Measurements from ENCODE around the gene PODXL2. TPM values are rescaled to one million over a fixed set of nuclear protein-coding genes. Genes with fewer than 3 reads are reported as not detected.
"Not testable (repeated sequence)": the region's sequence is repeated elsewhere in the genome, so short reads cannot be mapped to it uniquely, and the experiment has no call there.

The PODXL2 gene
- total RNA-seq, 1 donor from 2014 or later: 9.8 TPM

GRCh38 chr3:127674101-127674721, 45.2 kb downstream of the PODXL2 start:
- Mint-ChIP-seq H3K4me1 (peaks cover 18% of the 10 kb centered on the region), H3K36me3 (ENCODE audit: low read depth) (peaks cover 3% of the 10 kb centered on the region), H3K27ac (peak overlapping the region; percentile 71), H3K9me3 (no peaks in the 10 kb centered on the region), H3K4me3 (peak overlapping the region; percentile 89), H3K27me3 (no peaks in the 10 kb centered on the region)
- peak; percentile 56 for DNase-seq
- intact Hi-C loops (cut with micrococcal nuclease): no loop called here

GRCh38 chr3:127674790-127675189, 45.8 kb downstream of the PODXL2 start:
- Mint-ChIP-seq H3K27ac (no peak overlapping the region), H3K4me1 (peaks cover 18% of the 10 kb centered on the region), H3K36me3 (ENCODE audit: low read depth) (peaks cover 3% of the 10 kb centered on the region), H3K9me3 (no peaks in the 10 kb centered on the region), H3K27me3 (no peaks in the 10 kb centered on the region), H3K4me3 (peak overlapping the region; percentile 52)
- intact Hi-C loops (cut with micrococcal nuclease): no loop called here
- no peak for DNase-seq

- Mint-ChIP-seq H3K27ac (peak overlapping the region; percentile 32), H3K27me3 (no peaks in the 10 kb centered on the region), H3K9me3 (no peaks in the 10 kb centered on the region), H3K4me1 (peaks cover 18% of the 10 kb centered on the region), H3K36me3 (ENCODE audit: low read depth) (peaks cover 3% of the 10 kb centered on the region), H3K4me3 (no peak overlapping the region)
- intact Hi-C loops (cut with micrococcal nuclease): no loop called here
- DNase-seq: no peak
Observed at GRCh38 chr3:127675651-127676391, 46.8 kb downstream of the PODXL2 start.

GRCh38 chr3:127676456-127676855, 47.5 kb downstream of the PODXL2 start:
- DNase-seq: no peak
- Mint-ChIP-seq H3K36me3 (ENCODE audit: low read depth) (peaks cover 2% of the 10 kb centered on the region), H3K27ac (no peak overlapping the region), H3K4me1 (peaks cover 15% of the 10 kb centered on the region), H3K9me3 (no peaks in the 10 kb centered on the region), H3K4me3 (no peak overlapping the region), H3K27me3 (no peaks in the 10 kb centered on the region)
- intact Hi-C loops (cut with micrococcal nuclease): no loop called here

GRCh38 chr3:127676921-127677351, 48.0 kb downstream of the PODXL2 start:
- Mint-ChIP-seq H3K4me1 (peaks cover 12% of the 10 kb centered on the region), H3K36me3 (ENCODE audit: low read depth) (peaks cover 2% of the 10 kb centered on the region), H3K4me3 (no peak overlapping the region), H3K9me3 (no peaks in the 10 kb centered on the region), H3K27ac (no peak overlapping the region), H3K27me3 (no peaks in the 10 kb centered on the region)
- intact Hi-C loops (cut with micrococcal nuclease): no loop called here
- DNase-seq: no peak

DNA sequence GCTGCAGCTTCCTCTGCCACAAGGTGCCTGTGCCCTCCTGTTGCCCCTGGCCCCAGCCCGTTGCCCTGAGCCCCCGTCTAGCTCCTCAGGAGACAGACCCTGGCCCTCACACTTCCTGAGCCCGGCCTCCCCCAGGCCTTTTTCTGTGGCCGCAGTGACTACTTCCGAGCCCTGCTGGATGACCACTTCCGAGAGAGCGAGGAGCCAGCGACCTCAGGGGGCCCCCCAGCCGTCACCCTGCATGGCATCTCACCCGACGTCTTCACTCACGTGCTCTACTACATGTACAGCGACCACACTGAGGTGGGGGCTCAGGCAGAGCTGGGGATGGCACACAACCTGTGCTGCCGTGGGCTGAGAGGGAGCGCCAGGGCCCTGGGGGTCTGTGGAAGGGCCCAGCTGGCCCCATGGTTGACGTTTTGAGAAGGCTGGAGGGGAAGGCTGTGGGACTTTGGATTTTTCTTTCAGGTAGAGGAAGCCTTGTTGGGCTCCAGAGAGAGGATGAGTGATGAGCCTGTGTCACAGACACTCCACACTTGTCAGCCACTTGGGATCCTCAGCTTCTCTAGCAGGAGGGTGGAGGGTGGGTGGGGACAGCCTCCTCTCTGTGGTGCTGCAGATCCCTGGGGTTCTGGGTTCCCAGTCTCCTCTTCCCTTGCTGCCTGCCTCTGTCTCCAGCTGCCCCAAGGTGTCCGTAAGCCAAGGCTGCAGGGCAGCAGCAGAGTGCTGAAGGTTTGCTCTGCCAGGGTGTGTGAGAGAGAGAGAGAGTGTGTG, 48.7 kb downstream of the PODXL2 start:
- DNase-seq: no peak
- Mint-ChIP-seq H3K36me3 (ENCODE audit: low read depth) (peaks cover 2% of the 10 kb centered on the region), H3K4me3 (no peak overlapping the region), H3K9me3 (no peaks in the 10 kb centered on the region), H3K27ac (no peak overlapping the region), H3K27me3 (no peaks in the 10 kb centered on the region), H3K4me1 (peaks cover 12% of the 10 kb centered on the region)
- intact Hi-C loops (cut with micrococcal nuclease): no loop called here

DNA sequence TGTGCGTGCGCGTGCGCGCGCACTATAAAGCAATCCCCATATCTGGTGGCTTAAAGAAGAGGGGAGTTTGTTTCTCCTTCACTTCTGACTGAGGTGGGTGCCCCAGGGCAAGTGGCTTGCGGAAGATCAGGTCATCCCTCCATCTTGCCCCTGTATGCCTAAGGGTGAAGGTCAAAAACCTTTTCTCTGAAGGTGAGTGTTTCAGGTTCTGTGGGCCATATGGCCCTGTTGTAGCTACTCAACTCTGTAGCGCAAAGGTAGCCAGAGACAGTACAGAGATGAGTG, 49.3 kb downstream of the PODXL2 start:
- intact Hi-C loops (cut with micrococcal nuclease): no loop called here

GRCh38 chr3:127678611-127679533, 49.9 kb downstream of the PODXL2 start:
- intact Hi-C loops (cut with micrococcal nuclease): no loop called here

More for the DNA sequence above, 49.3 kb downstream of the PODXL2 start:
- H3K9me3 Mint-ChIP-seq: no peaks in the 10 kb centered on the region
- H3K4me3 Mint-ChIP-seq: no peak overlapping the region
- DNase-seq: no peak
- peaks cover 2% of the 10 kb centered on the region for H3K36me3 Mint-ChIP-seq (ENCODE audit: low read depth)
- H3K4me1 Mint-ChIP-seq: peaks cover 12% of the 10 kb centered on the region
- H3K27me3 Mint-ChIP-seq: no peaks in the 10 kb centered on the region
- H3K27ac Mint-ChIP-seq: no peak overlapping the region

GRCh38 chr3:127679534-127680145, 50.7 kb downstream of the PODXL2 start:
- Mint-ChIP-seq H3K4me1 (peaks cover 7% of the 10 kb centered on the region), H3K27ac (no peak overlapping the region), H3K4me3 (no peak overlapping the region), H3K9me3 (no peaks in the 10 kb centered on the region), H3K27me3 (peaks cover 2% of the 10 kb centered on the region), H3K36me3 (ENCODE audit: low read depth) (peaks cover 2% of the 10 kb centered on the region)
- DNase-seq: no peak
- intact Hi-C loops (cut with micrococcal nuclease): no loop called here

More at GRCh38 chr3:127678611-127679533, 49.9 kb downstream of the PODXL2 start:
- no peak for DNase-seq
- no peak overlapping the region for H3K27ac Mint-ChIP-seq
- H3K4me3 Mint-ChIP-seq: no peak overlapping the region
- H3K36me3 Mint-ChIP-seq (ENCODE audit: low read depth): peaks cover 2% of the 10 kb centered on the region
- H3K4me1 Mint-ChIP-seq: peaks cover 12% of the 10 kb centered on the region
- peaks cover 2% of the 10 kb centered on the region for H3K27me3 Mint-ChIP-seq
- no peaks in the 10 kb centered on the region for H3K9me3 Mint-ChIP-seq

DNA sequence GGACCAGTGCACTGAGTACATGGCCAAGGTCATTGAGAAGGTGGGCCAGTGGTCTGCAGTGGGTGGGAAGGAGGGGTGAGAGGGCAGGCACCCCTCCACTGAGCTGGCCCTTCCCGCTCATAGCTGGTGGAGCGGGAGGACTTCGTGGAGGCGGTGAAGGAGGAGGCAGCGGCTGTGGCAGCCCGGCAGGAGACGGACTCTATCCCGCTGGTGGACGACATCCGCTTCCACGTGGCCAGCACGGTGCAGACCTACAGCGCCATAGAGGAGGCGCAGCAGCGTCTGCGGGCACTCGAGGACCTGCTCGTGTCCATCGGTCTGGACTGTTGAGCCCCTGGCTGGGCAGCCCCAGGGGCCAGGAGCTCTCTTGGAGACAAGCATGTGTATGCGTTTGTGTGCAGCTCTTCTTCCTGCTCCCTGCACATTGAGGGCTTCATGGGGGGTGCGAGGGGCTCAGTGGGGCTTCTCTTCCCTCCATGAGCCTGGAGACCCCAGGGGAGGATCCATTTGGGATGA, 51.2 kb downstream of the PODXL2 start:
- intact Hi-C loops (cut with micrococcal nuclease): no loop called here
- Mint-ChIP-seq H3K27me3 (peaks cover 2% of the 10 kb centered on the region), H3K4me1 (peaks cover 6% of the 10 kb centered on the region), H3K36me3 (ENCODE audit: low read depth) (peaks cover 2% of the 10 kb centered on the region), H3K27ac (no peak overlapping the region), H3K9me3 (no peaks in the 10 kb centered on the region), H3K4me3 (no peak overlapping the region)
- DNase-seq: no peak

DNA sequence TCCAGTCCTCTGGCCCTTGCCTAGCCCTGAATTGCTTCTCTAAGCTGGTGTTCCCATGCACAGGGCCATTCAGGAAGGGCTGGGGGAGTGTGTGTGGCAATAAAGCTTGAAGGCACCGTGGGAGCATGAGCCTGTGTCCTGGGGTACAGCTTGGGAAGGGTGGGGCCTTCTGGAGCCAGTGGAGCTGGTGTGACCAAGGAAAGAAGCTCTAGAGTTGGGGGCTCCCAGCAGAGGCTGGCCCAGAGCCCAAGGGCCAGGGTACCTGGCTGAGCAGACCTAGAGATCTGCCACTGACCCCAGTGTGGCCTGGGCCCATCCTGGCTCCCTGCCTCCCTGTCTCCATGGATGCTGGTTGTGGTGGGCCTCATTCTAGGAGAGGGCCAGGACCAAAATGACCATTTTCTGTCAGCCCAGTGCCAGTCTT, 51.8 kb downstream of the PODXL2 start:
- H3K27ac Mint-ChIP-seq: no peak overlapping the region
- peaks cover 2% of the 10 kb centered on the region for H3K36me3 Mint-ChIP-seq (ENCODE audit: low read depth)
- no peak overlapping the region for H3K4me3 Mint-ChIP-seq
- peaks cover 2% of the 10 kb centered on the region for H3K27me3 Mint-ChIP-seq
- intact Hi-C loops (cut with micrococcal nuclease): no loop called here
- H3K4me1 Mint-ChIP-seq: peaks cover 6% of the 10 kb centered on the region
- no peaks in the 10 kb centered on the region for H3K9me3 Mint-ChIP-seq
- DNase-seq: no peak

DNA sequence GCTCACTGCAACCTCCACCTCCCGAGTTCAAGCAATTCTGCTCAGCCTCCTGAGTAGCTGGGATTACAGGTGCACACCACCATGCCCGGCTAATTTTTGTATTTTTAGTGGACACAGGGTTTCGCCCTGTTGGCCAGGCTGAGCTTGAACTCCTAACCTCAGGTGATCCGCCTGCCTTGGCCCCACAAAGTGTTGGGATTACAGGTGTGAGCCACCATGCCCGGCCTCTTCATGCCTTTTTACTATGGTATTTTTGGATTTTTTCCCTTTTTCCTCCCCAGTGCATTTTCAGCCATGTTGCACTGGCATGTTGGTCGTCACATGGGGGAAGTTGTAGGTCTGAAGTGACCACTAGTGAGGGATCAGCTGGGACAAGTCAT, 53.2 kb downstream of the PODXL2 start:
- H3K9me3 Mint-ChIP-seq; DNase-seq; H3K27me3 Mint-ChIP-seq; H3K27ac Mint-ChIP-seq; H3K4me1 Mint-ChIP-seq; H3K4me3 Mint-ChIP-seq; intact Hi-C loops (cut with micrococcal nuclease); H3K36me3 Mint-ChIP-seq (ENCODE audit: low read depth): not testable (repeated sequence)

- Mint-ChIP-seq H3K27me3 (peaks cover 2% of the 10 kb centered on the region), H3K4me3 (no peak overlapping the region), H3K36me3 (ENCODE audit: low read depth) (peaks cover 2% of the 10 kb centered on the region), H3K27ac (no peak overlapping the region), H3K4me1 (peaks cover 6% of the 10 kb centered on the region), H3K9me3 (no peaks in the 10 kb centered on the region)
- intact Hi-C loops (cut with micrococcal nuclease): no loop called here
- DNase-seq: no peak
Observed at GRCh38 chr3:127682561-127682960, 53.6 kb downstream of the PODXL2 start.

Measured in activated CD4-positive, alpha-beta T cell treated with anti-CD3 and anti-CD28 coated beads, Interleukin-2, amount 10 ng/mL, durations not matched to agents 24 days and 14 days (primary cell).